Astrocyte (in vitro differentiated cells and primary cell): Measurements from ENCODE around the gene GABPA.

Source experiments
- CTCF ChIP-seq: IDR thresholded peaks from 2 replicates; pipeline ENCODE4 v1.5.1; 2011; ENCODE audit warnings: low read depth, mild to moderate bottlenecking, inconsistent platforms, low read length, moderate library complexity; ENCODE audit not compliant: insufficient read depth
- EZH2 ChIP-seq: IDR thresholded peaks from 2 replicates; pipeline ENCODE4 v1.6.1; 2012; ENCODE audit warnings: mild to moderate bottlenecking, low read length, inconsistent platforms; ENCODE audit not compliant: insufficient read depth

GRCh38 chr21:25764065-25764464 lies 29.3 kb downstream of the GABPA start:
- TF ChIP-seq CTCF = no peak
- no peak for TF ChIP-seq EZH2
